Stimulated activated CD4-positive, alpha-beta T cell treated with anti-CD3 and anti-CD28 coated beads, Interleukin-1b, Interleukin-23, amount 100 ng/mL, for 48 hours (primary cell): ENCODE results near the gene ADAR.
"Not testable (repeated sequence)": the region's sequence is repeated elsewhere in the genome, so short reads cannot be mapped to it uniquely, and the experiment has no call there.

Experiments used
- DNase-seq: peaks from one replicate; pipeline ENCODE4 v3.0.0-alpha.2; 2020

Gene ADAR, protein sequence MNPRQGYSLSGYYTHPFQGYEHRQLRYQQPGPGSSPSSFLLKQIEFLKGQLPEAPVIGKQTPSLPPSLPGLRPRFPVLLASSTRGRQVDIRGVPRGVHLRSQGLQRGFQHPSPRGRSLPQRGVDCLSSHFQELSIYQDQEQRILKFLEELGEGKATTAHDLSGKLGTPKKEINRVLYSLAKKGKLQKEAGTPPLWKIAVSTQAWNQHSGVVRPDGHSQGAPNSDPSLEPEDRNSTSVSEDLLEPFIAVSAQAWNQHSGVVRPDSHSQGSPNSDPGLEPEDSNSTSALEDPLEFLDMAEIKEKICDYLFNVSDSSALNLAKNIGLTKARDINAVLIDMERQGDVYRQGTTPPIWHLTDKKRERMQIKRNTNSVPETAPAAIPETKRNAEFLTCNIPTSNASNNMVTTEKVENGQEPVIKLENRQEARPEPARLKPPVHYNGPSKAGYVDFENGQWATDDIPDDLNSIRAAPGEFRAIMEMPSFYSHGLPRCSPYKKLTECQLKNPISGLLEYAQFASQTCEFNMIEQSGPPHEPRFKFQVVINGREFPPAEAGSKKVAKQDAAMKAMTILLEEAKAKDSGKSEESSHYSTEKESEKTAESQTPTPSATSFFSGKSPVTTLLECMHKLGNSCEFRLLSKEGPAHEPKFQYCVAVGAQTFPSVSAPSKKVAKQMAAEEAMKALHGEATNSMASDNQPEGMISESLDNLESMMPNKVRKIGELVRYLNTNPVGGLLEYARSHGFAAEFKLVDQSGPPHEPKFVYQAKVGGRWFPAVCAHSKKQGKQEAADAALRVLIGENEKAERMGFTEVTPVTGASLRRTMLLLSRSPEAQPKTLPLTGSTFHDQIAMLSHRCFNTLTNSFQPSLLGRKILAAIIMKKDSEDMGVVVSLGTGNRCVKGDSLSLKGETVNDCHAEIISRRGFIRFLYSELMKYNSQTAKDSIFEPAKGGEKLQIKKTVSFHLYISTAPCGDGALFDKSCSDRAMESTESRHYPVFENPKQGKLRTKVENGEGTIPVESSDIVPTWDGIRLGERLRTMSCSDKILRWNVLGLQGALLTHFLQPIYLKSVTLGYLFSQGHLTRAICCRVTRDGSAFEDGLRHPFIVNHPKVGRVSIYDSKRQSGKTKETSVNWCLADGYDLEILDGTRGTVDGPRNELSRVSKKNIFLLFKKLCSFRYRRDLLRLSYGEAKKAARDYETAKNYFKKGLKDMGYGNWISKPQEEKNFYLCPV

DNA sequence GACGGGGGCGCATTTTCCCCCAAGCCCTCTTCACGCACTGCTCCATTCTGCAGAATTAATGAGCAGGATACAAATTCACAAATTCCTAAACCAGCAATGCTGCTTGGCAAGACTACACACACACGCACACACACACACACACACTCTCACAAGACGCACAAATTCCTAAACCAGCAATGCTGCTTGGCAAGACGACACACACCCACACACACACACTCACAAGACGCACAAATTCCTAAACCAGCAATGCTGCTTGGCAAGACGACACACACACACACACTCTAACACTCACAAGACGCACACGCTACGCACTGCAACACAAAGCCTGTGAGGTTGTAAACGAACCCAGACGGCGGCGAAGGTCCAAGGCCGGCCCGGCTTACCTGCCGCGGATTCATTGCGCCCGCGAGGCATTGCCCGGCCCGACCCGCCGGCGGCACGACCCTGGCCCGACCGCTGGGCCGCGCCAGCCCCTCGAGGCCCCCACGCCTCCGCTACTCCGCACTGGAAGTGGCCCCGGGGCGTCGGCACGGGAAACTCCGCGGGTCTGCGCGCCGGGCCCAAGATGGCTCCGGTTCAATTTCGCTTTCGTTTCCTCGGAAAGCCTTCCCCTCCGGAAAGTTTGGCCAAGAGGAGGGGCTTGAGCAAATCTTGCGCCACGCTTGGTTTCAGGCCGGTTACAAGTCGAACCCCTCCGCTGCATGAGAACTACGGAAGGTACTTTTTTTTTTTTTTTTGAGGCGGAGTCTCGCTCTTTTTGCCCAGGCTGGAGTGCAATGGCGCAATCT lies at the start of gene ADAR:
Gene ADAR, minus strand, starts transcription at position 578 of the 788 bp plus-strand sequence. Its CDS starts 180 bp downstream, at position 398.
- DNase-seq: peak; percentile 93

DNA sequence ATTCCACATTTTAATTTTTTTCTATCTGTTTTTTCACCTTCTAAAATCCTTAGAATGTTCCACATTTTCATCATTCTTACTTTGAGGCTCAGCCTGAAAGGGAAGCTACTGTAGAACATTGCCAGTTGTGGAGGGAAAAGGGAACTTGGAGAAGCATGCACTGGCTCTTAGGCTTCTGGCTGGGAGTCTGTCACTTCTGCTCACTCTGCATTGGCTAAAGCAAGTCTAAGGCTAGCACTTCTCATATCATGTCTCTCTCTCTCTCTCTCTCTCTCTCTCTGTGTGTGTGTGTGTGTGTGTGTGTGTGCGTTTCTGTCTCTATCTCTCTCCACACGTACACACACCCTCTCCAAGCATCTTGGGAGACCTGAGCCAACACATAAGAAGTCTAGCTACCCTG lies 49.6 kb upstream of the ADAR start:
- DNase-seq: no peak

DNA sequence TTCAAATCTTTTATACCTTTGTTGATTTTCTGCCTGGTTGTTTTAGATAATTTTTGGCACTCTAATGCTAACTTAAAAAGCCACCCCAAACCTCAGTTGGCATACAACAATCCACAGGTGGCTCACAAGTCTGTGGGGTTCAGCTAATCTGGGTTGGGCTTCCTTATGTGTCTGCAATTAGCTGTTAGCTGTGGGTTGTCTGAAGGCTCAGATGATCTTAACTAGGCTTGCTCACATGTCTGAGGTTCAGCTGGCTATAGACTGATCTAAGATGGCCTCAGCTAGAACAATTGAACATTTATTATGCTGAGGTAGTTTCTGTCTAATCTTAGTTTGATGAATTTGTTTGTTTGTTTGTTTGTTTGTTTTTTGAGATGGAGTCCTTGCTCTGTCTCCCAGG lies 44.9 kb upstream of the ADAR start:
- no peak for DNase-seq

DNA sequence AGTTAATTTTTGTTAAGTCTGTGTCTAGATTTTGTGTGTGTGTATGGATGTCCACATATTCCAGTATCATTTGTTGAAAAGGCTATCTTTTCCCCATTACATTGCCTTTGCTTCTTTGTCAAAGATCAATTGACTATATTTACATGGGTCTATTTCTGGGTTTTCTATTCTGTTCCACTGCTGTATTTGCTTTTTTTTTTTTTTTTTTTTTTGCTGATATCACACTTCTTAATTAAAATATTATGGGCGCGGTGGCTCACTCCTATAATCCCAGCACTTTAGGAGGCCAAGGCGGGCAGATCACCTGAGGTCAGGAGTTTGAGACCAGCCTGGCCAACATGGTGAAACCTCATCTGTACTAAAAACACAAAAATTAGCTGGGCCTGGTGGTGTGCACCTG lies 36.7 kb upstream of the ADAR start:
- DNase-seq: not testable (repeated sequence)

DNA sequence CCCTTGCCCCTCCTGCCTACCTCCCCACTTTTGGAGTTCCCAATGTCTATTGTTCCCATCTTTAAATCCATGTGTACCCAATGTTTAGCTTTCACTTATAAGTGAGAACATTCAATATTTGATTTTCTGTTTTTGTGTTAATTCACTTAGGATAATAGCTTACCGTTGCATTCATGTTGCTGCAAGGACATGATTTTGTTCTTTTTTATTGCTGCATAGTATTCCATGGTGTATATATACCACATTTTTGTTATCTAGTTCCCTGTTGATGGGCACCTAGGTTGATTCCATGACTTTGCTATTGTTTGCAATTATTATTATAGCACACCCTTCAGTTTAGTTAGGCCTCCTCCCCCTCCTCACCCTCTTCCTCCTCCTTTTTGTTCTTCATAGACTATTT lies 33.5 kb upstream of the ADAR start:
- DNase-seq: no peak

DNA sequence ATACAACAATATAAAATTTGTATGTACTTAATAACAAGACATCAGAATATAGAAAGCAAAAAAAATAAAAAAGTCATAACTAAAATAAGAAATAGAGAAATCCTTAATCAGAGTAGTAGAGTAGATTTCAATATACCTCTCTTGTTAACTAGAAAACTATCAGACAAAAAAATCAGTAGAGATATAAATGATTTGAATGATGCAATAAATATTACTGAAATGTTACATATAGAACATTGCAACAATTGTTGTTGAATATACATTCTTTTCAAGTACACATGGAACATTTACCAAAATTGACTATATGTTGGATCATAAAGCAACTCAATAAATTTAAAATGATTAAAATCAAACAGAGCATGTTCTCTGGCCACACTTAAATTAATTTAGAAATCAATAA lies 31.9 kb upstream of the ADAR start:
- DNase-seq: no peak

DNA sequence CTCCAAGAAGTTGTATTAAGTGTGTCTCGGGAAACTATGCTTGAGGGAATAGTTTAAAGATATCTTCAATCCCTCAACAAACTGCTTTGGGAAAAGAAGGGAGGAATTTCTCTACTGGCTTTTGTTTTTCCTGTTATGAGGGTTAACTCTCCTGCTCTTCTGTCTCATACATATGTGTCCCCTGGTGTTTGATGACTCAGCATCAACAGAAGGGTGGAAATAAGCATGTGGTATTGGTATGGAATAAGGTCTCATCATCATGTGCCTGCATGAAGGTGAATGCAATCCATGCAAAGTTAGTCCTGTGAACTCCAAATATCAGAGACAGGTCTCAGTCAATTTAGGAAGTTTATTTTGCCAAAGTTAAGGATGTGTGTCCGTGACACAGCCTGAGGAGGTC lies 27.2 kb upstream of the ADAR start:
- no peak for DNase-seq

DNA sequence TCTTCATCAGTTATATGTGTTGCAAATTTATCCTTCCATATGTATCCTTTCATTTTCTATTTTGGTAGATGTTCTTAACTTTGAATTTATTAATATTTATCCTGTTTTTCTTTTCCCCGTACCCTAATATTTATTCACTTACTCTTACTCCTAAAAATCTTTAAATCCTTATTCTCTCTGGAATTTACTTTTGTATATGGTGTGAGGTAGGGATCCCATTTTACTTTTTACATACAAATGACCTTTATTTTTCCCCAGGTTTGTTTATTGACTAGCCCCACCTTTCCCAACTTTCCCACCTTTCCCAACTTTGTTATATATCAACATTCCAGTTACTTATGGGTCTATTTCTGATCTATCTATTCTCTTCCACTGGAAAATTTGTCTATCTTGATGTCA lies 21.7 kb upstream of the ADAR start:
- DNase-seq: no peak

DNA sequence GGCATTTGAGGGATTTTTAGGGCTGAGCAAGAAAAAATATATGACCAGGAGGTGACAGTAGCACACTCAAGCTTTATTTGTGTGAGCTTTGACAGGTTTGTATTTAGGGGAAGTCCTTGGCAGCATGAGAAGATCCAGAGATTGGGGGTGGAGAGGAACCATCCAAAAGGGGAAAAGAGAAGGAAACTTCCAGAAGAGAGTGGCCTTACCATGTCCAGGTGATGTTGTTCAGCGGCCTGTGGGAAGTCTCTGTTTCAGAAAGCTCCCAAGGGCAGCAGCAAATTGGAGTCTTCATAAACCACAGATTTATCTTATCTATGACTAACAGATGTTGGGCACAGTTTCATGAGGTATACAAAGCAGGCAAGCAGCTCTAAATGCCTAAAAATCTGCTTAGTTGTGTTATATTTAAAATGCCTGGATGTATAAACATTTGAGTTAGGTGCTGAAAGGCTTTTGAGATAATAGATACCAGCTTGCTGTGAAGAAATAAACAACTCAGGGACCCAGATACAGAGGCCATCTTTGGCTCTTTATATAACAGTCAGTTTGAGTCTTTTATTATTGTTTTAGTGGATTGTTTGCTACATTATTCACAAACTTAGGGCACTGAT lies 21.2 kb upstream of the ADAR start:
- DNase-seq: no peak

DNA sequence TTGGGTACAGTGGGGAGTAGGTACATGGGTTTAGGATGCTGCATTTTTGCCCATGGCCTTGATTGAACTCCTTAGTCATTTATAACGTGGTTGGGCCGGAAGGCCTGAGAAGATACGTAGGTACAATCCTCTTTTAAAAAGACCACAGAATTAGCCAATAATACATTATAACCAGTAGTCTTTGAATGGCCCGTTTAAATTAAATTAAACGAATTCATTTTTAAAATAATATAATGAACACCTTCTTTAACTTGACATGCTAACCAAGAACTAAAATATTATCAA lies 20.1 kb upstream of the ADAR start:
- DNase-seq: no peak

DNA sequence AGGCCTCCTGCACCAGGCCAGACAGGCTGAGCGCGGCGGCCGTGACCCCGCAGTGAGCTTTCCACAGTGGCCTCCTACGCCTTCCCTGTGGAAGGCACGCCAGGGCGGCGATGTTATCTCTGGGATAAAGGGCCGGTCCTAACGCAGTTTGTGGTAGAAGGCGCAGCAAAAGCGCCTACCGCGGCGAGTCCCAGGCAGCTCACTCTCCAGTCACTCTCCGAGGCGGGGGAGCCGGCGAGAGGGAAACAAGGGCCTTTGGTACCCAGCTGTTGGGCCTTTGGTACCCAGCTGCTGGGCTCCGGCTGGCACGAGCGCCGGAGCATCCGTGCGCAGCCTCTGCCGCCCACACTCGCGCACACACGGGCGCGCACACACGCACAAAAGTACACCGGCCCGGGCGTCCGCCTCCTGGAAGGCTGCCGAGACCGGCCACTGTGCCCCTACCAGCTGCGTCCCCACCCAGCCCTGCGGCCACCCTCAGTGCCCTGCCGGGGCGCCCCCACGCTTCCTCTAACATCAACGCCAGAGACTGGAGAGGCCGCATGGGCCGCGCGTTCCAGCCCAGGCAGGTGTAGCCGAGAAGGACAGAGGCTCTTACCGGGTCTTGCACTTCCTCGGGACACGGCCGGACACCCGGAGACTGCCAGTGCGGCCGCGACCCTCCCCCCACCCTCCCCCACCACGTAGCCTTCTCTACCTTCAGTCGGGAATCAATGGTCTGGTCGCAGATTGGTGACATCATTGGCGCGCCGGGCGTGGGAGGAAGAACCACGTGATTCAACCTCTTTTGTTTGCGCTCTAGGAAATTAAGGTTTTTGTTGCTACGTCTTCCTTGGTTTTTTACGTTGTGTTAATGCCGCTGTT lies 19.5 kb upstream of the ADAR start:
- peak; percentile 91 for DNase-seq

DNA sequence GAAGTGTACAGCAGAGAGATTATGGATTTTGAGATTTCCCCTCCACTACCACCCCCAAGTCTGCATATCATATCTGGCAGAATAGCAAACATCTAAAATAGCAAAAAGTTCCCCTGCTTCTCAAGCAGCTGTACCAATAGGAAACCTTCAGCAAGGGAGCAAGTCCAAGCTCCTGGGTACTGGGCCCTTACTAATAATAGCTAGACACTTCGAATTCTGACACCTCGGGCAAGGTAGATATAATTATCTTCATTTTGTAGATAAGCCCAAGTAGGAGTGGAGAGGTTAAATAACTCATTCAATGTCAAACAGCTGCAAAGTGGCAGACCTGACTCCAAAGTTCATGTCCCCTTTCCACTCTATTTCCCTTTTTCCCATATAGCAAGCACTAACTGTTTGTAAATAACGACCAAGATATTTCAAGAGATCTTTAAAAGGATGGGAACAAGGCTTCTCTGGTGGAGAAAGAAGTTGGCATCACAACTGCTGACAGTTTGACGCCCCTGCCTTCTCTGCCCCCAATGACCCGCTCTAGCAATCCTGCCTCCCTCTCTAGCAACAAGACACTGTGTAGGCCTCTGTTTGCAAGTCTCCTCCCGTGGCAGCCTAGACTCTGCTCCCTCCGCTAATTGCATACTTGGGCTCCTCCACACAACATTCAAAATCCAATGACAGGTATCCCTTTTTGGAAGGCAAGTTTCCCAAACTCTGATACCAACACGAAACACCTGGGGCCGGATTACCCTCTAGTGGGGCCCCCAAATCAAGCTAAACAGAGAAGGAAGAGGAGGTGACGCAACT lies 18.7 kb upstream of the ADAR start:
- peak; percentile 12 for DNase-seq

DNA sequence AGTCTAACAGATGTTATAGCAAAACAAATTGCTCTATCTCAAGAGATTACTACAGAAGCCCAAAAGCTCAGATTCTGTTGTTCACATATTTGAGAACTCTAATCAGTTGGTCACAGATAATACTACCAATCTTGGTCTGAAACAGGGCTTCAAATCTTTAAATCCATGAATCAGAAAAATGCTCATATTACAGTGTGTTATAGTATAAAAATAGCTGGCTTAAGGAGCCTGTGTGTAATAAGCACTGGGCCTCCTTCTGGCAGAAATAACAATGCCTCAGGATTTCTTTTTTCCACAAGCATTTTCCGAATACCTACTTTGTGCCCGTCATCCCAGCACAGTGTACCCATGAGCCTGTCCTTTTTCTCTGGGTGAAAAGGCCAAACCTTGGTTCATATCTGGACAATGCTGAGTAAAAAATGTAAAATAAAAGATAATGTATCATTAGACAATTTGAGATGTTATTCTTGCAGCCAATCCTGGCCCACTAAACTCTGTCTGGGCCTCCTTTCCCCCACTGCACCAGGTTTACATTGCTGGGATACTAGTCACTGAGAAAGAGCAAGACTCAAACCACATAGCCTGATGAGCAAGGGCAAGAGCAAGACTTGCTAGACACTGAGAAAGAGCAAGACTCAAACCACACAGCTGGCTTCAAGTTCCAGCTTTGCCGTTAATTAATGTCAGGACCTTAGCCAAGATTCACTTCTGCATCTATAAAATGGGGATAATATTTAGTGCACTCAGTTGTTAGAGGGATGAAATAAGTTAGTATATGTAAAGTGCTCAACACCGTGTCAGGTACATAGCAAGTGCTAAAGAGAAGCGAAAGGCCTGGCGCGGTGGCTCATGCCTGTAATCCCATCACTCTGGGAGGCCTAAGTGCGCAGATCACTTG lies 17.0 kb upstream of the ADAR start:
- no peak for DNase-seq

DNA sequence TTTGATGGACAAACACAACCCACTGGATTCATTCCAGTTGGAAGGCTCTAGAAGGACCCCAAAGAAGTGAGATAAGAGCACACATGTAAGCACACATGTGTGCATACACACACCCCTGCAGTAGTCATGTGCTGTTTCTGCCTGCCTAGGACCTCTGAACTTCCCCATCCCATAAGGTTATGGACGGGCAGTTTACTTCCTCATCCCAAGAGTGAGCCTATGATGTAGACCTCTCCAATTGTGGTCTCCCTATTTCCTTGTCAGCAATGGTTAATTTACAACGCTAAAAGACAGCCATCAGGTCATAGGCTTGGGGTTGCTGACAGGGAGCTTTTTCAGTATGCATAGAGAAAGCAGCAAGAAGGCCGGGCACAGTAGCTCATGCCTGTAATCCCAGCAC lies 15.4 kb upstream of the ADAR start:
- DNase-seq: no peak

DNA sequence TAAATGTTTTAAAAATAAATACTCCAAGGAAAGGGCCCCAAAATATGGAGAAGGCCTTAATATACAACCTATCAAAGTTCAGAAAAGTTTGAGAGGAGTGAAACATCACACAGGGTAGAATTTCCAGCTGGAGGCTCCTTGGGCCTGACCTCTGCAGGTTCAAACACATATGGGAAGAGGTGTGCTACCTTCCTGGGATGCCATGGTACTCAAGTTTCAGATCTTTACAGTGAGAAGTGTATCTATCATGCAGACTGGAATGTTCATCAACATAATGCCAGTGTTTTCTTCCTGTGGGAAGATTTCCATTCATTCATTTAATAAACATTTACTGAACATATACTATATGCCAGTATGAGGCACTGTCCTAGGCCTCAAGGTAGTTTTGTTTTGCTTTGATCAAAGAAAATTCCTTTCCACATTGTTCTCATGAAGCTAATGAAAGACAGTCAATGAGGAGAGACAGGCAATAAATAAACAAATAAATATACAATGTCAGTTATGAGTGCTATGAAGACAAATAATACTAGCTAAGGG lies 14.6 kb upstream of the ADAR start:
- no peak for DNase-seq

DNA sequence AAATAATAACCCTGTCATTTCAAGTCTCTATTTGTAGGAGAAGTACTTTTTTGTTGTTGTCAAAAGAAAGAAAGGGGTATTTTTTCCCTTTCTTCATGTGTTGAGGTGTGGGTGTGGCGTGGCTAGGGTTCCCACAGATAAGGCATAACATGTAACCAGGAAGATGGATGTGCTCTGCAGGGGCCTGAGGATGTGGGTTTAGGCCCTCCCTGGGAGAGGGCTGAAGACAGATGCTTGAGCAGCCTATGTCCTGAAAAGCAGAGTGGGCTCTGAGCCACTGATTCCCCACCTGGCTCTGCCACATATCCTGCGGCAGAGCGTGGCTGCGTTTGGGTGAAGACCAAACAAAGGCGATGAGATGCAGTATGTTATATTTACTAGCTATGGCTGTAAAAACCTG lies 13.9 kb upstream of the ADAR start:
- DNase-seq: no peak

DNA sequence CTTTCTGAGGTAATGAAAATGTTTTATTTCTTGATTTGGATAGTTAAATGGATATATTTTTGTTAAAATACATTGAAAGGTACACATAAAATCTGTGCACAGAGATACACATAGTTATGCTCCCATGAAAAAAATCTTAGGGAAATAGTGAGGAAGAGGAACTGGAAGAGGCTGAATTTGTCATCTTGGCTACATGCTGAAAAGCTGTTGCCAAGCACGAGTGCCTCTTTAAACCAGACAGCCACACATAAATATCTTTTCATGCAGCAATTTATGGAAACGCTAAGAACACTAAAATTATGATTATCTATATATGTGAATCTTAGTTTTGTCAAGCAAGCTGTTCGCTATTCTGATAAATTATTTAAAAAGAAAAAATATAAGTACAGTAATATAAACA lies 12.8 kb upstream of the ADAR start:
- DNase-seq: no peak

DNA sequence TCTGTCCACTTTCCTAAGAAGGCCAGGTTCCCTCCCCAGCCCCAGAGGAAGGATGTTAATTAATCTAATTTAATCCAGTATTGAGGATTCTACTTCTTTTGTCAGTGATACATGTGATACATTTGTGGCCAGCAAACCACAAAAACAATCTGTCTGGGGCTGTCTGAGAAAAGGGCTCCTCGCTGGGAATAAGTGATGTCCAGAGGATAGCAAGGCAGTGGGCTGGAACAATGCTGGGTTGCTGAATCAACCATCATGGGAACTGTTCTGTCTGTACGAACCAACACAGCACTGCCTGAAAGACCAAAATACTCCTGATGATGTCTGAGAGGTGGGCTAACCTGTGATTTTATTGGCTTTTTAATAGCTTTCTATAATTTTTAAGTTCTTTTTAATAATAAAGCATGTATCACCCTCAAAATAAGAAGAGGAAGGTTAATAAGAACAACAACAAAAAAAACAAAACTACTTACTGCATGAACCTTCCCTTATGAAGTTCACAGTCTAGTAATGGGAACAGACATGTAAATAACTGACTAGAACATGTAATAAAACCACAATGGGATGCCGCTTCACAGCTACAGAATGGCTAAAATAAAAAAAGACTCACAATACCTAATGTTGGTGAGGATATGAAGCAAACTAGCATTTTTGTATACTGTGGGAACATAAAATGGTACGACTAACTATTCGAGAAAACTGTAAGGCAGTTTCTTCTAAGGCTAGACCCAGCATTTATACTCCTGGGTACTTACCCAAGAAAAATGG lies 11.4 kb upstream of the ADAR start:
- DNase-seq: no peak
